ENCODE results near the gene RBBP5. TPM values are rescaled to one million over a fixed set of nuclear protein-coding genes. Genes with fewer than 3 reads are reported as not detected.

RBBP5 gene
- total RNA-seq, 4 donors from 2014 or later: 11.8 to 18.1 (median 15.9) TPM

DNA sequence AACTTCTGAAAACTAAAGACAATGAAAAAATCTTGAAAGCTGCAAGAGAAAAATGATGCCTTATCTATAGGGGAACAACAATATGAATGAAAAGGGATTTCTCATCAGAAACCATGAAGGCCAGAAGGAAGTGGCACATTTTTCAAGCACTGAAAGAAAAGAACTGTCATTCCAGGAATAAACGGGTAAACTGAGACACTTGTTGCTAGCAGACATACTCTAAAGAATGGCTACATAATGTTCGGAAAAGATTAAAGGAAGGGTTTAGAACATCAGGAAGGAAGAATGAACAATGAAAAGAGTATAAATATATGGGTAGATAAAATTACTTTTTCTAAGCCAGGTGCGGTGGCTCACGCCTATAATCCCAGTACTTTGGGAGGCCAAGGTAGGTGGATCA lies 14.5 kb downstream of the RBBP5 start:
- Histone ChIP-seq H3K9me3 (no peaks in the 10 kb centered on the region), H3K4me3 (no peak overlapping the region), H3K27ac (no peak overlapping the region), H3K4me1 (no peaks in the 10 kb centered on the region), H3K27me3 (no peaks in the 10 kb centered on the region), H3K36me3 (peaks cover 0 to 99% of the 10 kb centered on the region in 2 donors)
- TF ChIP-seq, protein P1, sequence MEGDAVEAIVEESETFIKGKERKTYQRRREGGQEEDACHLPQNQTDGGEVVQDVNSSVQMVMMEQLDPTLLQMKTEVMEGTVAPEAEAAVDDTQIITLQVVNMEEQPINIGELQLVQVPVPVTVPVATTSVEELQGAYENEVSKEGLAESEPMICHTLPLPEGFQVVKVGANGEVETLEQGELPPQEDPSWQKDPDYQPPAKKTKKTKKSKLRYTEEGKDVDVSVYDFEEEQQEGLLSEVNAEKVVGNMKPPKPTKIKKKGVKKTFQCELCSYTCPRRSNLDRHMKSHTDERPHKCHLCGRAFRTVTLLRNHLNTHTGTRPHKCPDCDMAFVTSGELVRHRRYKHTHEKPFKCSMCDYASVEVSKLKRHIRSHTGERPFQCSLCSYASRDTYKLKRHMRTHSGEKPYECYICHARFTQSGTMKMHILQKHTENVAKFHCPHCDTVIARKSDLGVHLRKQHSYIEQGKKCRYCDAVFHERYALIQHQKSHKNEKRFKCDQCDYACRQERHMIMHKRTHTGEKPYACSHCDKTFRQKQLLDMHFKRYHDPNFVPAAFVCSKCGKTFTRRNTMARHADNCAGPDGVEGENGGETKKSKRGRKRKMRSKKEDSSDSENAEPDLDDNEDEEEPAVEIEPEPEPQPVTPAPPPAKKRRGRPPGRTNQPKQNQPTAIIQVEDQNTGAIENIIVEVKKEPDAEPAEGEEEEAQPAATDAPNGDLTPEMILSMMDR (IDR thresholded peaks at IDR 0.05): no peak
- TF ChIP-seq POLR2AphosphoS5 (IDR thresholded peaks at IDR 0.05) (no peak), EP300 (IDR thresholded peaks at IDR 0.05) (no peak), POLR2A (IDR thresholded peaks at IDR 0.05) (no peak)
- 89% methylated on average over 2 to 4 of the region's 4 CpGs for whole genome bisulfite sequencing, 2 donors (ENCODE audit: low coverage in 1 of 2)
- no peak for ATAC-seq

DNA sequence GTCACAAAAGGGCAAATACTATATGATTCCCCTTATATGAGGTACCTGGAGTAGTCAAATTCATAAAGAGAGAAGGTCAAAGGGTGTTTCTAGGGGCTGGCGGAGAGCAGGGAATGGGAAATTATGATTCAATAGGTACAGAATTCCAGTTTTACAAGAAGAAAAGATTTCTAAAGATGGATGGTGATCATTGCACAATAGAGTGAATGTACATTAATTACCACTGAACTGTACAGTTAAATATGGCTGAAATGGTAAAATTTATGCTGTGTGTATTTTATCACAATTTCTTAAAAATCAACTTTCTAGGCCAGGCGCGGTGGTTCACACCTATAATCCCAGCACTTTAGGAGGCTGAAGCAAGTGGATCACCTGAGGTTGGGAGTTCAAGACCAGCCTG lies 19.4 kb downstream of the RBBP5 start:
- H3K36me3 ChIP-seq: peaks cover 11 to 99% of the 10 kb centered on the region in 2 donors
- H3K27me3 ChIP-seq: no peaks in the 10 kb centered on the region
- no peak overlapping the region for H3K4me3 ChIP-seq
- no peak overlapping the region for H3K27ac ChIP-seq
- no peaks in the 10 kb centered on the region for H3K9me3 ChIP-seq
- H3K4me1 ChIP-seq: no peaks in the 10 kb centered on the region
- TF ChIP-seq, protein P1 (IDR thresholded peaks at IDR 0.05): no peak
- TF ChIP-seq POLR2A (IDR thresholded peaks at IDR 0.05) (no peak), POLR2AphosphoS5 (IDR thresholded peaks at IDR 0.05) (no peak), EP300 (IDR thresholded peaks at IDR 0.05) (no peak)
- no peak for ATAC-seq
- WGBS, 2 donors (ENCODE audit: low coverage in 1 of 2): 92 to 100% methylated on average over 2 to 3 of the region's 3 CpGs

DNA sequence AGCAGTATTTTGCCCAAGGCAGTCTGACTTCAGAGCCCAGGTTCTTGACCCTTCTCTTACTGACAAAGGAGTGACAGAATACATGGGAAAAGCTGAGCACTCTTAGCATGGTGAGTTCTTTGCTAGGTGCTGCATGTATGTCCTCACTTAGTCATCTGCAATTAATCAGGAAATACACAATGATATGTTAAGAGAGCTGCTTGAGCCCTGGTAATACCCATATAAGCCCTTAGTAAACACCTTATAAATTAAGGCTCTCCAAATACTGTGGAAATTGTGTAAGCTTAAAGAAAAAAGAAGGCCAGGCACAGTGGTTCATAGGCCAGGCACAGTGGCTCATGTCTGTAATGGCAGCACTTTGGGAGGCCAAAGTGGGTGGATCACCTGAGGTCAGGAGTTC lies 23.5 kb downstream of the RBBP5 start:
- H3K27me3 ChIP-seq: no peaks in the 10 kb centered on the region
- no peak for ATAC-seq

DNA sequence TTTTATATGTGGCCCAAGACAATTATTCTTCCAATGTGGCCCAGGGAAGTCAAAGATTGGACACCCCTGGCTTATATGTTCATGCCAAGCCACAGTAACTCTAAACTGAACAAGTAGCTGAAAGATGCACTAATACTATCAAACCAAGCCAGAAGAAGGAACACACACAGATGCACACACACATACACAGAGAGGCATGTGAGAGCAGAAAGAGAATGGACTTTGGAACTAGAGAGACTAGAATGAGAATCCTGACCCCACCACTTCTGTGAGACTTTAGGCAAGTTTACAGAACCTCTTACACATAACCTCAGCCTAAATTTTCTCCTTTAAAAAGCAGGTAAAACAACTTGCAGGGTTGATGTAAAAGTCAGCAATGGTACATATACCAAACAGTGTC lies 26.4 kb downstream of the RBBP5 start:
- Histone ChIP-seq H3K36me3 (peaks cover 8 to 98% of the 10 kb centered on the region in 2 donors), H3K9me3 (no peaks in the 10 kb centered on the region), H3K4me1 (no peaks in the 10 kb centered on the region), H3K27me3 (no peaks in the 10 kb centered on the region), H3K4me3 (no peak overlapping the region), H3K27ac (no peak overlapping the region)
- TF ChIP-seq EP300 (IDR thresholded peaks at IDR 0.05): no peak
- no peak for ATAC-seq

More for the DNA sequence above, 23.5 kb downstream of the RBBP5 start:
- Histone ChIP-seq H3K36me3 (peaks cover 14 to 99% of the 10 kb centered on the region in 2 donors), H3K9me3 (no peaks in the 10 kb centered on the region), H3K4me1 (no peaks in the 10 kb centered on the region), H3K27ac (no peak overlapping the region), H3K4me3 (no peak overlapping the region)
- no peak for TF ChIP-seq POLR2A (IDR thresholded peaks at IDR 0.05)
- no peak for TF ChIP-seq POLR2AphosphoS5 (IDR thresholded peaks at IDR 0.05)
- no peak for TF ChIP-seq EP300 (IDR thresholded peaks at IDR 0.05)
- TF ChIP-seq, protein P1 (IDR thresholded peaks at IDR 0.05): no peak

DNA sequence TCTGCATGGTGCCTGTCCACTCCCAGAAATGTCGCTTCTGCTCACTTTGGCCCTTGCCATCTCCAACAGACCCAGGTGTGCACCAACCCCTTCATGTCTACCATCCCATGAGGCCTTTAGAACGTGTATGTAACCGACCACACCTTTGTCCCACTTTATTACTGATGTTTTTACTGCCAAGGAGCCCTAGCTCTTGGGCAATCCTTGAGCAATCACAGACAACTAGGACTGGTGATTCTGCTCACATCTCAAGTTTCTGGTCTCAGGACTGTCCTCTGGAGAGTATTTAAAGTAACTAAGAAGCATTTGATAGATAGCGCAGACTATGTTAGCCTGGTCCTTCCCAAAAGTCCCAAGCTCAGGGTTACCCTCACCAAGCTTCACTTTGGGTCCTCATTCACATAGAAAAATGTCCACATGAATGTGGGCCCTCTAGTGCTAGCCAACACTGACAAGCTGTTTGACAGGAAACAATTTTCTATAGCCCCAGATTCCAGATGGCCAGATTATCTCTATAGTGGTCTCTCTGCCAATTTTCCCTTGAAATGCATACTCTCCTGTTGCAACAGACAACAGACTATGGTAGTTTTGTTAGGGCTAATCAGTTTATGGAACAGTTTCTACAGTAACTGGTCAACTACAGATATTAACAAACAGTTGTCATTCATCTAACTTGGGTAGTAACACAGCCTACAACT lies 30.6 kb downstream of the RBBP5 start:
- peaks cover 4 to 98% of the 10 kb centered on the region in 2 donors for H3K36me3 ChIP-seq
- ATAC-seq: no peak
- H3K9me3 ChIP-seq: no peaks in the 10 kb centered on the region
- H3K4me3 ChIP-seq: no peak overlapping the region
- 70 to 86% methylated on average over 2 to 4 of the region's 4 CpGs for WGBS, 2 donors (ENCODE audit: low coverage in 1 of 2)
- TF ChIP-seq EP300 (IDR thresholded peaks at IDR 0.05): no peak
- TF ChIP-seq, protein P1 (IDR thresholded peaks at IDR 0.05): no peak
- H3K27me3 ChIP-seq: no peaks in the 10 kb centered on the region
- no peaks in the 10 kb centered on the region for H3K4me1 ChIP-seq
- no peak overlapping the region for H3K27ac ChIP-seq
